MM.1S (cell line): ENCODE measurements around the gene HTR1E.
"Not testable (repeated sequence)": the region's sequence is repeated elsewhere in the genome, so short reads cannot be mapped to it uniquely, and the experiment has no call there.

Experiments
- EZH2 ChIP-seq: fragments of 300-600 bp; sonication (generic); optimal IDR thresholded peaks from 2 replicates; pipeline ENCODE3; 2017; ENCODE audit warnings: low read depth, mild to moderate bottlenecking, antibody characterized with exemption, low read length, mixed read lengths
- TF ChIP-seq, protein P1 (sequence below): fragments of 300-600 bp; sonication (generic); IDR thresholded peaks from 2 replicates; pipeline ENCODE4 v1.5.1; 2016; ENCODE audit warnings: antibody characterized with exemption, low read length, mixed read lengths

DNA sequence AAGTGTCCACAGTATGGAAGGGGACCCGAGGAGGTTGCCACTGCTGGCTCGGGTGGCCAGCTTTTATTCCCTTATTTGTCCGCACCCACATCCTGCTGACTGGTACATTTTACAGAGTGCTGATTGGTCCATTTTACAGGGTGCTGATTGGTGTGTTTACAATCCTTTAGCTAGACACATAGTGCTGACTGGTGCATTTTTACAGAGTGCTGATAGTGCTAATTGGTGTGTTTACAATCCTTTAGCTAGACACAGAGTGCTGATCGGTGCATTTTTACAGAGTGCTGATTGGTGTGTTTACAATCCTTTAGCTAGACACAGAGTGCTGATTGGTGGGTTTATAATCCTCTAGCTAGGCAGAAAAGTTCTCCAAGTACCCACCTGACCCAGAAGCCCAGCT, 65.1 kb downstream of the HTR1E start:
- TF ChIP-seq, protein P1, sequence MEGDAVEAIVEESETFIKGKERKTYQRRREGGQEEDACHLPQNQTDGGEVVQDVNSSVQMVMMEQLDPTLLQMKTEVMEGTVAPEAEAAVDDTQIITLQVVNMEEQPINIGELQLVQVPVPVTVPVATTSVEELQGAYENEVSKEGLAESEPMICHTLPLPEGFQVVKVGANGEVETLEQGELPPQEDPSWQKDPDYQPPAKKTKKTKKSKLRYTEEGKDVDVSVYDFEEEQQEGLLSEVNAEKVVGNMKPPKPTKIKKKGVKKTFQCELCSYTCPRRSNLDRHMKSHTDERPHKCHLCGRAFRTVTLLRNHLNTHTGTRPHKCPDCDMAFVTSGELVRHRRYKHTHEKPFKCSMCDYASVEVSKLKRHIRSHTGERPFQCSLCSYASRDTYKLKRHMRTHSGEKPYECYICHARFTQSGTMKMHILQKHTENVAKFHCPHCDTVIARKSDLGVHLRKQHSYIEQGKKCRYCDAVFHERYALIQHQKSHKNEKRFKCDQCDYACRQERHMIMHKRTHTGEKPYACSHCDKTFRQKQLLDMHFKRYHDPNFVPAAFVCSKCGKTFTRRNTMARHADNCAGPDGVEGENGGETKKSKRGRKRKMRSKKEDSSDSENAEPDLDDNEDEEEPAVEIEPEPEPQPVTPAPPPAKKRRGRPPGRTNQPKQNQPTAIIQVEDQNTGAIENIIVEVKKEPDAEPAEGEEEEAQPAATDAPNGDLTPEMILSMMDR, result not testable (repeated sequence)
- not testable (repeated sequence) for TF ChIP-seq EZH2
